GDM1 (cell line): ENCODE results near the gene POLA2.
"Not testable (repeated sequence)": the region's sequence is repeated elsewhere in the genome, so short reads cannot be mapped to it uniquely, and the experiment has no call there.

Experiments
- DNase-seq: peaks from one replicate; lab custom pipeline; 2025; lab: John Stamatoyannopoulos, UW

The POLA2 gene

GRCh38 chr11:65308281-65308891 lies 46.6 kb downstream of the POLA2 start:
- DNase-seq: no peak

- no peak for DNase-seq
Measured at GRCh38 chr11:65309006-65309405, 47.2 kb downstream of the POLA2 start.

GRCh38 chr11:65310215-65310614 lies 48.5 kb downstream of the POLA2 start:
- no peak for DNase-seq

- DNase-seq: no peak
Measured at GRCh38 chr11:65310736-65311135, 49.0 kb downstream of the POLA2 start.

- DNase-seq: no peak
Measured at GRCh38 chr11:65311170-65311678, 49.5 kb downstream of the POLA2 start.

- peak; percentile 47 for DNase-seq
Measured at GRCh38 chr11:65314501-65315203, 52.9 kb downstream of the POLA2 start, which contains the start of gene CDC42EP2. Gene CDC42EP2 (plus strand): TSS chr11:65314866. CDS start chr11:65320899, 6,033 bp downstream.

- DNase-seq: peak; percentile 56
Measured at GRCh38 chr11:65315204-65315865, 53.6 kb downstream of the POLA2 start.

GRCh38 chr11:65315866-65316226 lies 54.1 kb downstream of the POLA2 start:
- DNase-seq: no peak

GRCh38 chr11:65316227-65317024 lies 54.7 kb downstream of the POLA2 start:
- no peak for DNase-seq

GRCh38 chr11:65317025-65317786 lies 55.4 kb downstream of the POLA2 start:
- DNase-seq: no peak

GRCh38 chr11:65320386-65321075 lies 58.8 kb downstream of the POLA2 start:
- DNase-seq: no peak

GRCh38 chr11:65321076-65321475 lies 59.3 kb downstream of the POLA2 start:
- DNase-seq: no peak

GRCh38 chr11:65321828-65322485 lies 60.2 kb downstream of the POLA2 start:
- DNase-seq: no peak

- DNase-seq: no peak
Measured at GRCh38 chr11:65323813-65324212, 62.1 kb downstream of the POLA2 start.

GRCh38 chr11:65325435-65325834 lies 63.7 kb downstream of the POLA2 start:
- DNase-seq: no peak

GRCh38 chr11:65327021-65327420 lies 65.3 kb downstream of the POLA2 start:
- DNase-seq: no peak

- no peak for DNase-seq
Measured at GRCh38 chr11:65329478-65329877, 67.7 kb downstream of the POLA2 start.

GRCh38 chr11:65329944-65330403 lies 68.2 kb downstream of the POLA2 start:
- peak; percentile 54 for DNase-seq

GRCh38 chr11:65330544-65330943 lies 68.8 kb downstream of the POLA2 start:
- no peak for DNase-seq

- not testable (repeated sequence) for DNase-seq
Measured at GRCh38 chr11:65332591-65332990, 70.8 kb downstream of the POLA2 start.
